Prostate gland (tissue), 2 donors: ENCODE results near the gene UBAP2L.

ENCODE experiments used
- POLR2A ChIP-seq: fragments of 450-650 bp; IDR thresholded peaks from one replicate; pipeline ENCODE4 v1.6.1; 2016; ENCODE audit warnings: antibody characterized with exemption, mild to moderate bottlenecking
- POLR2AphosphoS5 ChIP-seq: sonication (generic); formaldehyde crosslinking; IDR thresholded peaks from one replicate; pipeline ENCODE4 v1.6.1; 2017; ENCODE audit warnings: antibody characterized with exemption
- TF ChIP-seq, protein P1 (sequence below), 4 experiments: fragments of 200-600 bp in 2 of 4; fragments of 450-650 bp in 2 of 4; sonication (generic) in 2 of 4; IDR thresholded peaks; 1 replicate in 3 of 4; 2 replicates in 1 of 4; pipeline ENCODE4 v1.5.1; 2016 to 2019; ENCODE audit warnings: antibody characterized with exemption in 4 of 4, mild to moderate bottlenecking in 2 of 4, moderate library complexity in 2 of 4

DNA sequence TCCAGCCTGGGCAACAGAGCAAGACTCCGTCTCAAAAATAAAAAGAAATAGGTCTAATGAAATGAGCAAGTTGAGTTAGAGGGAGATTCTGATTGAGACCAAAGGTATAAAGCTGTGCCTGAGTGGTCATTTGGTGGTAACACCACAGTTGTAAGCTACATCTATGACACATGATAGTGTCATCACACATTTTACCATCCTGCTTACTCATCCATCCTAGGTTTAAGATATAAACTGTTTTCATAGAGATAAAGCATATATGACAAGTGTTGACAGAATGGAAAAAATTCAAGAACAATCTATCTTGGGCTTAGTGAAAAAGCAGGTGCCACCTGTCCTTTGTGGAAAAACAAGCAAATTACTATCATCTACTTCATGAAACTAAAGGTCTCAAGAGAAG lies 7.5 kb upstream of the UBAP2L start:
- TF ChIP-seq POLR2A (no peak), POLR2AphosphoS5 (no peak)
- TF ChIP-seq, protein P1, sequence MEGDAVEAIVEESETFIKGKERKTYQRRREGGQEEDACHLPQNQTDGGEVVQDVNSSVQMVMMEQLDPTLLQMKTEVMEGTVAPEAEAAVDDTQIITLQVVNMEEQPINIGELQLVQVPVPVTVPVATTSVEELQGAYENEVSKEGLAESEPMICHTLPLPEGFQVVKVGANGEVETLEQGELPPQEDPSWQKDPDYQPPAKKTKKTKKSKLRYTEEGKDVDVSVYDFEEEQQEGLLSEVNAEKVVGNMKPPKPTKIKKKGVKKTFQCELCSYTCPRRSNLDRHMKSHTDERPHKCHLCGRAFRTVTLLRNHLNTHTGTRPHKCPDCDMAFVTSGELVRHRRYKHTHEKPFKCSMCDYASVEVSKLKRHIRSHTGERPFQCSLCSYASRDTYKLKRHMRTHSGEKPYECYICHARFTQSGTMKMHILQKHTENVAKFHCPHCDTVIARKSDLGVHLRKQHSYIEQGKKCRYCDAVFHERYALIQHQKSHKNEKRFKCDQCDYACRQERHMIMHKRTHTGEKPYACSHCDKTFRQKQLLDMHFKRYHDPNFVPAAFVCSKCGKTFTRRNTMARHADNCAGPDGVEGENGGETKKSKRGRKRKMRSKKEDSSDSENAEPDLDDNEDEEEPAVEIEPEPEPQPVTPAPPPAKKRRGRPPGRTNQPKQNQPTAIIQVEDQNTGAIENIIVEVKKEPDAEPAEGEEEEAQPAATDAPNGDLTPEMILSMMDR (IDR thresholded peaks at IDR 0.05) = no peak
